ENCODE data around the gene SEC63.
"Not testable (repeated sequence)": the region's sequence is repeated elsewhere in the genome, so short reads cannot be mapped to it uniquely, and the experiment has no call there.

The SEC63 gene
- total RNA-seq = 37.4 to 38.3 reads per million in 2 donors

- DNase-seq = peak; percentile 92 to 98 (median 95)
These were observed at the start of gene SEC63 for GRCh38 chr6:107957909-107958688. Gene SEC63 (minus strand): TSS chr6:107958208. CDS start chr6:107958009, 199 bp downstream.

- no peak for DNase-seq
These were observed 48.0 kb upstream of the SEC63 start for GRCh38 chr6:108005961-108006360.

- no peak for DNase-seq
These were observed 46.9 kb upstream of the SEC63 start for GRCh38 chr6:108004861-108005260.

- no peak for DNase-seq
These were observed 44.6 kb upstream of the SEC63 start for GRCh38 chr6:108002365-108003221.

GRCh38 chr6:108001696-108002231 is 43.8 kb upstream of the SEC63 start:
- no peak for DNase-seq

- DNase-seq = not testable (repeated sequence)
These were observed 42.3 kb upstream of the SEC63 start for GRCh38 chr6:108000259-108000658.

GRCh38 chr6:107999341-107999740 is 41.3 kb upstream of the SEC63 start:
- no peak for DNase-seq

GRCh38 chr6:107991772-107992550 is 34.0 kb upstream of the SEC63 start:
- DNase-seq = no peak

GRCh38 chr6:107991061-107991460 is 33.1 kb upstream of the SEC63 start:
- peak in 1 of 5 experiments; percentile 4 for DNase-seq

- DNase-seq = not testable (repeated sequence)
These were observed 32.6 kb upstream of the SEC63 start for GRCh38 chr6:107990587-107990986.

- DNase-seq = no peak
These were observed 31.4 kb upstream of the SEC63 start for GRCh38 chr6:107989166-107990094.

- DNase-seq = no peak
These were observed 30.6 kb upstream of the SEC63 start for GRCh38 chr6:107988570-107988969.

GRCh38 chr6:107987805-107988204 is 29.8 kb upstream of the SEC63 start:
- DNase-seq = no peak

GRCh38 chr6:107985701-107986100 is 27.7 kb upstream of the SEC63 start:
- no peak for DNase-seq

- DNase-seq = no peak
These were observed 25.8 kb upstream of the SEC63 start for GRCh38 chr6:107983811-107984210.

- DNase-seq = no peak
These were observed 24.5 kb upstream of the SEC63 start for GRCh38 chr6:107982486-107982885.

GRCh38 chr6:107981695-107982094 is 23.7 kb upstream of the SEC63 start:
- DNase-seq = no peak

GRCh38 chr6:107977283-107977682 is 19.3 kb upstream of the SEC63 start:
- DNase-seq = no peak

GRCh38 chr6:107976155-107976783 is 18.3 kb upstream of the SEC63 start:
- no peak for DNase-seq

GRCh38 chr6:107973594-107973993 is 15.6 kb upstream of the SEC63 start:
- no peak for DNase-seq

Data from T-helper 2 cell (primary cell).